Kidney glomerular epithelial cell (primary cell): ENCODE results near the gene SETD4.

Experiments used
- DNase-seq: peaks from one replicate; lab custom pipeline; 2025; lab: John Stamatoyannopoulos, UW

The SETD4 gene

GRCh38 chr21:36005018-36005417, 55.3 kb downstream of the SETD4 start:
- no peak for DNase-seq

GRCh38 chr21:36004441-36004840, 55.9 kb downstream of the SETD4 start:
- no peak for DNase-seq

- DNase-seq, result no peak
Measured at GRCh38 chr21:36003776-36004175, 56.5 kb downstream of the SETD4 start.

GRCh38 chr21:35996217-35996616, 64.1 kb downstream of the SETD4 start:
- no peak for DNase-seq

GRCh38 chr21:35995522-35996088, 64.7 kb downstream of the SETD4 start:
- DNase-seq, result no peak

GRCh38 chr21:35994613-35995012, 65.7 kb downstream of the SETD4 start:
- no peak for DNase-seq

GRCh38 chr21:35993875-35994490, 66.3 kb downstream of the SETD4 start:
- no peak for DNase-seq

GRCh38 chr21:35991131-35991530, 69.2 kb downstream of the SETD4 start:
- DNase-seq, result no peak

GRCh38 chr21:35990609-35991008, 69.7 kb downstream of the SETD4 start:
- no peak for DNase-seq

- no peak for DNase-seq
Measured at GRCh38 chr21:35989138-35989735, 71.1 kb downstream of the SETD4 start.

- no peak for DNase-seq
Measured at GRCh38 chr21:35988416-35989137, 71.7 kb downstream of the SETD4 start.

- DNase-seq, result no peak
Measured at GRCh38 chr21:35987475-35987874, 72.9 kb downstream of the SETD4 start.

GRCh38 chr21:35984654-35985361, 75.5 kb downstream of the SETD4 start:
- DNase-seq, result no peak
